Activated CD8-positive, alpha-beta memory T cell treated with anti-CD3 and anti-CD28 coated beads for 4 hours (primary cell): ENCODE data around the gene XKR7.
A peak's percentile ranks its signal among the peaks of the same experiment; 100 is the strongest.

Experiments
- DNase-seq, 2 donors: peaks; one replicate each; pipeline ENCODE4 v3.0.0-alpha.2; 2020; ENCODE audit warnings: low read depth in 2 of 2

XKR7 gene

GRCh38 chr20:31945319-31945718 is 22.6 kb upstream of the XKR7 start:
- no peak for DNase-seq

GRCh38 chr20:31945785-31946184 is 22.2 kb upstream of the XKR7 start:
- no peak for DNase-seq

GRCh38 chr20:31948008-31948407 is 19.9 kb upstream of the XKR7 start:
- DNase-seq = no peak

- no peak for DNase-seq
These were observed 17.9 kb upstream of the XKR7 start for GRCh38 chr20:31949877-31950646.

- DNase-seq = no peak
These were observed 16.8 kb upstream of the XKR7 start for GRCh38 chr20:31951203-31951529.

- peak; percentile 90 to 95 for DNase-seq
These were observed 16.2 kb upstream of the XKR7 start, which contains the start of gene PDRG1 for GRCh38 chr20:31951530-31952453. Gene PDRG1, minus strand, starts transcription at chr20:31952046. Its CDS starts 85 bp downstream, at chr20:31951961.

- DNase-seq = no peak
These were observed 14.3 kb upstream of the XKR7 start for GRCh38 chr20:31953556-31954148.

- no peak for DNase-seq
These were observed 13.5 kb upstream of the XKR7 start for GRCh38 chr20:31954500-31954899.

GRCh38 chr20:31956556-31957526 is 11.1 kb upstream of the XKR7 start:
- no peak for DNase-seq

GRCh38 chr20:31962761-31963160 is 5.2 kb upstream of the XKR7 start:
- no peak for DNase-seq

- no peak for DNase-seq
These were observed 4.1 kb upstream of the XKR7 start for GRCh38 chr20:31963889-31964288.

- DNase-seq = no peak
These were observed 828 bp upstream of the XKR7 start for GRCh38 chr20:31966991-31967655.

- DNase-seq = peak; percentile 49 to 53
These were observed 558 bp downstream of the XKR7 start for GRCh38 chr20:31968291-31969126.

GRCh38 chr20:31969991-31970390 is 2.0 kb downstream of the XKR7 start:
- no peak for DNase-seq

- no peak for DNase-seq
These were observed 4.6 kb downstream of the XKR7 start for GRCh38 chr20:31972471-31973021.

GRCh38 chr20:31974296-31974695 is 6.3 kb downstream of the XKR7 start:
- DNase-seq = no peak

- no peak for DNase-seq
These were observed 7.1 kb downstream of the XKR7 start for GRCh38 chr20:31974951-31975487.

GRCh38 chr20:31975874-31976273 is 7.9 kb downstream of the XKR7 start:
- no peak for DNase-seq

- no peak for DNase-seq
These were observed 9.1 kb downstream of the XKR7 start for GRCh38 chr20:31977080-31977479.
